ENCODE measurements around the gene RCOR3.

Gene RCOR3

DNA sequence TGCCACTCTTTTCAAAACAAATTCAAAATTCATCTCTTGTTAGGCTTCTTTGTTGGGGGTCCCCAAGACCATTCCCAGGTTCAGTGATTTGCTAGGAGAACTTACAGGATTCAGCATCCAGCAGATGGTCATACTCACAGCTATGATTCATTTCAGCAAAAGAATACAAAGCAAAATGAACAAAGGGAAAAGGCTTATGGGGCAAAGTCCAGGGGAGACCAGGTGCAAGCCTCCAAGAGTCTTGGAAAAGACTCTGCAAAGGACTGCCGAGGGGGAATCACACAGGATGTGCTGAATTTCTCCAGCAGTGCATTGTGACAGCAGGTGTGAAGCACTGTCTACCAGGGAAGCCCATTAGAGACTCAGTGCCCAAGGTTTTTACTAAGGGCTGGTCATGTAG is 74.7 kb downstream of the RCOR3 start:
- peaks cover 93% of the 10 kb centered on the region for H3K4me1 ChIP-seq (ENCODE audit: insufficient read depth, low read length, poor library complexity, severe bottlenecking)
- TF ChIP-seq, protein P1, sequence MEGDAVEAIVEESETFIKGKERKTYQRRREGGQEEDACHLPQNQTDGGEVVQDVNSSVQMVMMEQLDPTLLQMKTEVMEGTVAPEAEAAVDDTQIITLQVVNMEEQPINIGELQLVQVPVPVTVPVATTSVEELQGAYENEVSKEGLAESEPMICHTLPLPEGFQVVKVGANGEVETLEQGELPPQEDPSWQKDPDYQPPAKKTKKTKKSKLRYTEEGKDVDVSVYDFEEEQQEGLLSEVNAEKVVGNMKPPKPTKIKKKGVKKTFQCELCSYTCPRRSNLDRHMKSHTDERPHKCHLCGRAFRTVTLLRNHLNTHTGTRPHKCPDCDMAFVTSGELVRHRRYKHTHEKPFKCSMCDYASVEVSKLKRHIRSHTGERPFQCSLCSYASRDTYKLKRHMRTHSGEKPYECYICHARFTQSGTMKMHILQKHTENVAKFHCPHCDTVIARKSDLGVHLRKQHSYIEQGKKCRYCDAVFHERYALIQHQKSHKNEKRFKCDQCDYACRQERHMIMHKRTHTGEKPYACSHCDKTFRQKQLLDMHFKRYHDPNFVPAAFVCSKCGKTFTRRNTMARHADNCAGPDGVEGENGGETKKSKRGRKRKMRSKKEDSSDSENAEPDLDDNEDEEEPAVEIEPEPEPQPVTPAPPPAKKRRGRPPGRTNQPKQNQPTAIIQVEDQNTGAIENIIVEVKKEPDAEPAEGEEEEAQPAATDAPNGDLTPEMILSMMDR (conservative IDR thresholded peaks at IDR 0.05; ENCODE audit: low read length), result no peak
- TF ChIP-seq EZH2phosphoT487 (IDR thresholded peaks at IDR 0.05; ENCODE audit: borderline replicate concordance), result no peak
- no peaks in the 10 kb centered on the region for H3K27me3 ChIP-seq (ENCODE audit: insufficient read depth, low read length, poor library complexity, severe bottlenecking)
- peak overlapping the region; percentile 94 for H3K4me2 ChIP-seq (ENCODE audit: low read depth, low read length, poor library complexity, severe bottlenecking)
- no peaks in the 10 kb centered on the region for H3K9me3 ChIP-seq (ENCODE audit: insufficient read depth, low read depth, low read length)
- H3K36me3 ChIP-seq (ENCODE audit: insufficient read depth, low read length), result peaks cover 3% of the 10 kb centered on the region; the same call in 1 of the 2 replicates
- H3K79me2 ChIP-seq (ENCODE audit: insufficient read depth, low read length), result peaks cover 100% of the 10 kb centered on the region
- H3K4me3 ChIP-seq (ENCODE audit: low read length, poor library complexity, severe bottlenecking), result peak overlapping the region; percentile 11
- H3K9me2 ChIP-seq (replicated peaks; ENCODE audit: low read depth, low read length), result no peaks in the 10 kb centered on the region
- no peak overlapping the region for H3K9ac ChIP-seq (ENCODE audit: low read depth, low read length, poor library complexity, severe bottlenecking)
- H2AFZ ChIP-seq (ENCODE audit: low read length), result no peak overlapping the region
- 0 out of 2 replicates have a peak, but pooled peaks cover 4% of the 10 kb centered on the region for H3F3A ChIP-seq (ENCODE audit: low read depth)
- H4K20me1 ChIP-seq (ENCODE audit: insufficient read depth, low read length, poor library complexity, severe bottlenecking), result peaks cover 80% of the 10 kb centered on the region

GRCh38 chr1:211334986-211335385 is 75.8 kb downstream of the RCOR3 start:
- Histone ChIP-seq H2AFZ (ENCODE audit: low read length) (no peak overlapping the region), H3K79me2 (ENCODE audit: insufficient read depth, low read length) (peaks cover 100% of the 10 kb centered on the region), H3K9ac (ENCODE audit: low read depth, low read length, poor library complexity, severe bottlenecking) (peak overlapping the region; percentile 59), H3K4me2 (ENCODE audit: low read depth, low read length, poor library complexity, severe bottlenecking) (peak overlapping the region; percentile 90), H4K20me1 (ENCODE audit: insufficient read depth, low read length, poor library complexity, severe bottlenecking) (peaks cover 80% of the 10 kb centered on the region), H3K9me3 (ENCODE audit: insufficient read depth, low read depth, low read length) (no peaks in the 10 kb centered on the region), H3K36me3 (ENCODE audit: insufficient read depth, low read length) (peaks cover 7% of the 10 kb centered on the region; the same call in 1 of the 2 replicates), H3K4me3 (ENCODE audit: low read length, poor library complexity, severe bottlenecking) (peak overlapping the region; percentile 66), H3K27me3 (ENCODE audit: insufficient read depth, low read length, poor library complexity, severe bottlenecking) (no peaks in the 10 kb centered on the region), H3K9me2 (replicated peaks; ENCODE audit: low read depth, low read length) (no peaks in the 10 kb centered on the region), H3F3A (ENCODE audit: low read depth) (0 out of 2 replicates have a peak, but pooled peaks cover 4% of the 10 kb centered on the region), H3K4me1 (ENCODE audit: insufficient read depth, low read length, poor library complexity, severe bottlenecking) (peaks cover 93% of the 10 kb centered on the region)
- no peak for TF ChIP-seq EZH2phosphoT487 (IDR thresholded peaks at IDR 0.05; ENCODE audit: borderline replicate concordance)
- TF ChIP-seq, protein P1 (conservative IDR thresholded peaks at IDR 0.05; ENCODE audit: low read length), result no peak

DNA sequence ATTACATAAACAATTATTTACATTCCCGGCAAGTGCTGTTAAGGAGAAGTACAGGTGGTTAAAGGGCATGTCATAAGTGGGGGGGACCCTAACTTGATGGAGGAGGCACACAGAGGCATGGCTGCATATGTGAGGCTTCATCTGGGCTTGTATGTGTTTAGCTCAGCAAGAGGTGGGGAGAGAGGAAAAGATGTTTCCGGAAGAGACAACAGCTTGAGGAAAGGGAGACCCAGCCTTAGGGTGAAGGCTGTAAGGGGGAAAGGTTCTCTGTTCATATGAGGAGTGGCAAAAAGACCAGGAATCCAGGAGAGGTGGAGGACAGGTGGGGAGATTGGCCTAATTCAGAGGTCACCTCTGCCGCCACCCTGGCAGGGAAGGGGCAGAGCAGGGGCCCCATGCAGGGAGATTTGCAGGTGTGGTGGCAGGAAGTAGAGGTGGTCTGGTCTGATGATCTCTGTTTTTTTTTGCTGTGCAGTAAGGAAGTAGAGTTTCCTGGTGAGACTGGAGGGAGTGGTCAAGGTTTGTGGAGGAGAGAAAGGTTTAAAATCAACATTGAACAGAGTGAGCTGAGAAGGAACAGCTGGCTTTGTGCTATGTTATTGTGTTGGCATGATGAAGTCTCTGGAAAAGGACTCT is 76.5 kb downstream of the RCOR3 start:
- H3K4me3 ChIP-seq (ENCODE audit: low read length, poor library complexity, severe bottlenecking), result peak overlapping the region; percentile 66
- no peaks in the 10 kb centered on the region for H3K9me3 ChIP-seq (ENCODE audit: insufficient read depth, low read depth, low read length)
- peaks cover 100% of the 10 kb centered on the region for H3K79me2 ChIP-seq (ENCODE audit: insufficient read depth, low read length)
- H3K9me2 ChIP-seq (replicated peaks; ENCODE audit: low read depth, low read length), result no peaks in the 10 kb centered on the region
- H2AFZ ChIP-seq (ENCODE audit: low read length), result no peak overlapping the region
- no peak for TF ChIP-seq EZH2phosphoT487 (IDR thresholded peaks at IDR 0.05; ENCODE audit: borderline replicate concordance)
- TF ChIP-seq, protein P1 (conservative IDR thresholded peaks at IDR 0.05; ENCODE audit: low read length), result no peak
- peaks cover 87% of the 10 kb centered on the region for H3K4me1 ChIP-seq (ENCODE audit: insufficient read depth, low read length, poor library complexity, severe bottlenecking)
- H4K20me1 ChIP-seq (ENCODE audit: insufficient read depth, low read length, poor library complexity, severe bottlenecking), result peaks cover 77% of the 10 kb centered on the region
- peak overlapping the region; percentile 90 for H3K4me2 ChIP-seq (ENCODE audit: low read depth, low read length, poor library complexity, severe bottlenecking)
- H3K36me3 ChIP-seq (ENCODE audit: insufficient read depth, low read length), result peaks cover 7% of the 10 kb centered on the region; the same call in 1 of the 2 replicates
- H3F3A ChIP-seq (ENCODE audit: low read depth), result 0 out of 2 replicates have a peak, but pooled peaks cover 4% of the 10 kb centered on the region
- H3K9ac ChIP-seq (ENCODE audit: low read depth, low read length, poor library complexity, severe bottlenecking), result peak overlapping the region; percentile 59
- no peaks in the 10 kb centered on the region for H3K27me3 ChIP-seq (ENCODE audit: insufficient read depth, low read length, poor library complexity, severe bottlenecking)
